OCI-M1 (cell line): ENCODE results near the gene CAMK2D.

Experiments
- DNase-seq: peaks from one replicate; lab custom pipeline; 2025; lab: John Stamatoyannopoulos, UW

CAMK2D gene

DNA sequence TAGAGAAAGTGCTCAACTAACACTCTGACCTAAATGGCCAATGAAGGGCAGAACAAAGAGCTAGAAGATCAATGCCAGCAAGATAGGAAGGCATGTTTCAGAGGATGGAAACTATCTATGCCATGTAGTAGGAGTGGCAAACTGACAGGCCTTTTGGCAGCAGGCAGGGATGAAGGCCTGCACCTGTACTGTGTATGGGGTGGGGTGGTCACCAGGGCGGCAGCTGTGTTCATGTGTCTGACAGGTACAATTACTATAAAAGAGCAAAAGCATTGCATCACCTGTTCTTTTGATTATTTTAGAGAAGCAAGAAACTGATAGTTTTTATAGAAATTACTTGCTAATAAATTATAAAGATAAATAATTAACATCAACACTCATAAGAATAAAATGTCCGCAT lies 239.1 kb downstream of the CAMK2D start:
- no peak for DNase-seq

- no peak for DNase-seq
Observed at GRCh38 chr4:113513382-113513781, 248.2 kb downstream of the CAMK2D start.

DNA sequence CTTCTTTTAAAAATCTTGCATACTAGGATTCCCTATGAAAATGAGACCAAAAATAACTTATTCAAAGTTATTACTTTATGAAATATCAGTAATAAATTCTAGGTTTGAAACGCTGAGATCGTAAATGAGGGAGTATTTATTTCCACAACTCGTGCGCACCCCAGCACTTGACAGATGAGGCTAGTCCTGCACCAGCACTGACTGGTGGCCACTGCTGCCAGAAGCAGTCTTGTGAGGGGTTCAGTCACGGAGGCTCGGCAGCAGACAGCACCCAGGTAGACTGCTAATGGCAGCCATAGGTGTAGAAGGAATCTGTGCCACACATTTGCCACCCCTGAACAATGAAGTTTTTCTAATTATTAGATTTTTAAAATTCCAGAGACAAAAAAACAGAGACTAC lies 248.7 kb downstream of the CAMK2D start:
- DNase-seq, result no peak

DNA sequence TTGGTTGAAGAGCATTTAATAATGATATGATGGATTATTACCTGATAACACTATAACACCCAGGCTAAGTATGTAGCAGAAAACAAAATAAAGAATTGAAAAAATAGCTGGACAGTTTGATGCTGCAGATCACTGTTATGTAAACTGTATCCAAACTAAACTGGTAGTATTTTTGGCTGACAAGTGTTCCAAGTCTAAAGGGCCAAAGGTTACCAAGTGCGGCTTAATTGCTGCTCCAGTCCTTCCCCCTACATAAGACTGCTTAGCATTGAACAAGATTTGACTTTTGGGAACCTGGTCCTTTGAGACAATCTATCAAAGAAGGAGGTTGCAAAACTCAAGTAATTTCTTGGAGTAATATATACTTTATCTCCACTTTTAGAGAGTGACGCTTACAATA lies 249.6 kb downstream of the CAMK2D start:
- DNase-seq, result no peak

GRCh38 chr4:113509851-113510250 lies 251.7 kb downstream of the CAMK2D start:
- DNase-seq, result no peak

DNA sequence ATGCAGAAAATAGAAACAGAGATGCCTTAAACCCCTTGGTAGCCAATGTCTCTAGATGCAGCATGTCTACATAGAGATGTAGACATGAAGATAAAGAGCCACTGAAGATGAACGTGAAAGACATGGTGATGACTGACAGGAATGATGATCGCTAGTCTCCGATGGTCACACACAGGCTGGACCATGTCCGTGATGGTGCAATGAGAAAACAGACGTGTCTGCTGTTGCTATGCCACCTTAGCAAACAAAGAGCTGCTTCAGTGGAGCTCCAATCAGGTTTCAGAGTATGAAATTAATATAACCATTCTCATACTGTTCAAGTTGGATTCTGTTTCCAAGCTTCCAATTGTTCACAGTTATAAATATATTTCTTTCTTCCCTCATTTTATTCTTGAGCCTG lies 256.5 kb downstream of the CAMK2D start:
- DNase-seq, result no peak

DNA sequence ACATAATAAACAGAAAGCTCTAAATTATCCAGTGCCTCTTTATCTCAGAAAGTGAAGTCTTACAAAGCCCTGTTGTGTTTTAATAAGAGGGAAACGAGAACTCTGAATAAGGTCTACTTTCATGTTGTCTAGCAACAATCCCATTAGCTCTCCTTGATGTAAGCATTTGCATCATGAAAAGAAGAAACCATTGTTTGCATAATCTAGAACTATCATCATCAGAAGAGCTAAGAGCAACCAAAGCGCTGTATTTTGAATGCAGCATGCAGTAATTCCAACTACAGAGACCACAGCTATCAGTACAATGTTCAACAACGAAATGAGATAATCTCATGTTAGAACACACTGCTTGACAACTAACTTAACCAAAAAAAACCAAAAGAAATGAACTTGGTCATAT lies 257.1 kb downstream of the CAMK2D start:
- DNase-seq, result no peak

- no peak for DNase-seq
Observed at GRCh38 chr4:113503691-113504090, 257.8 kb downstream of the CAMK2D start.

DNA sequence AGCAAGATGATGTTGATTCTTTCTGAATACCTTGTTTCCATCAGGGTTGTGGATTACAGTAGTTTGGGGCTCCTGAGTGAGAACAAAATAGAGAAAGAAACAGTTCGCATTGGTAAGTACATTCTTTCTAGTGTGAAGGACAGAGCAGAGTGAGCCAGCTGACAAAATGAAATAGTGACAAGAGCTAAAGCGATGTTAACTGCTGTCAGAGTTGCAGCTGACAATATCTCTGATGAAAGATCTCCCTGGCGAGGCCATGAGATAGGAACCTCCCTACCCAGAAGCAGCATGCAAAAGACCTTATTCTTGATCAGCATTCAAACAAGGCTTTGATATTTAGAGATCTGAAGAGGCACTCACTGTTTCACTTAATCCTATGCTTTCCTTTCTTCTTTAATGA lies 258.6 kb downstream of the CAMK2D start:
- no peak for DNase-seq

DNA sequence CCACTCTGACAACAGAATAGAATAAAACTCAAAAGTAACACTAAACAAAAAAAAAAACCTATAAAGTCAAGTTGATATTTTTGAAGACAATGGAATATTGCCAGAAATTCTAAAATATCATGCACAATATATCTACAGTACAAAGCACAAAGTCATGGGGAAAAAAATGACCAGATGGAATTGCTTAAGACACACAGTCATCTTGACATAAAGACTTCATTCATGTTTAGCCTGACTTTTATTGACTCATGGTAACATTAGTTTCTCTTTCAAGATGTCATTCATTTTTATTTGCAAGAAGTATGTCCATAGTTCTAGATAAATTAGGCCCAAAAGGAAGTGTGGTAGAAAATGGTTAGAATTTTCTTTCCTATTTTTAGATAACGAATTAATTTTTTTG lies 259.1 kb downstream of the CAMK2D start:
- no peak for DNase-seq

DNA sequence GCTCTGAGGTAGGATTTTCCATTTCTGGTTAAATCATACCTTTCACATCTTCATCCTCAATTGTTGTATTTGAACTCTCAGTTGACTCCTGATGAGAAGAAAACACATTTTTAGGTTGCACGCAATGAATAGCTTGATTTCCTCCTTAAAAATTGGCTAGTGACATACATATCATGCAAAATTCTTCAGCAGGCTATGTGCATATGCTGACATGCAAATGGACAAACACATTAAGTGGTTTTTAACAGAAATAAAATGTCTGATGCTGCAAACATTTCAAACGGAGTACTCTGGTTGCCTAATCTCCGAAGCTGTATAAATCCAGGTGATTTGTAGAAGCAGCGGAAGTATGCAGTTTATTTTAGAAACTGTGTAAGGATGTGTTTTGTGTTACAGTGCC lies 261.1 kb downstream of the CAMK2D start:
- DNase-seq, result no peak

- DNase-seq, result no peak
Observed at GRCh38 chr4:113499696-113500095, 261.8 kb downstream of the CAMK2D start.

DNA sequence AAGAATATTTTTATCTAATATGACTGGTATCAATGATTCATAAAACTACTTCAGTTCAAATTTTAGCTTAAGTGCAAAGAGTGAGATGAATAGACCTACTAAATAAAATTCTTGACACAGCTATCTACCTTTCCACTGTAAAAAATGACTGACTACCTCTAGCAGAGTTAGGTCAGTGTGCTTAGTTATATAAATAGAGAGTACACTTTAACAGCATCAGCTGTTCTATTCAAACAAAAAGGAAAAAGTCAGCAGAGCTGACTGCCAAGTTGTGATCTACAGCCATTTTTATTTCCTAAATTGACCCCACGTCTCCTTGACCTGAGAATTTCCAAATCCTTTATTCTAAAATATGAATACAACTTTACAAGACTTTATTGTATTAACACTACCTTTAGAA lies 262.4 kb downstream of the CAMK2D start:
- no peak for DNase-seq

GRCh38 chr4:113497154-113497884 lies 264.2 kb downstream of the CAMK2D start:
- no peak for DNase-seq

DNA sequence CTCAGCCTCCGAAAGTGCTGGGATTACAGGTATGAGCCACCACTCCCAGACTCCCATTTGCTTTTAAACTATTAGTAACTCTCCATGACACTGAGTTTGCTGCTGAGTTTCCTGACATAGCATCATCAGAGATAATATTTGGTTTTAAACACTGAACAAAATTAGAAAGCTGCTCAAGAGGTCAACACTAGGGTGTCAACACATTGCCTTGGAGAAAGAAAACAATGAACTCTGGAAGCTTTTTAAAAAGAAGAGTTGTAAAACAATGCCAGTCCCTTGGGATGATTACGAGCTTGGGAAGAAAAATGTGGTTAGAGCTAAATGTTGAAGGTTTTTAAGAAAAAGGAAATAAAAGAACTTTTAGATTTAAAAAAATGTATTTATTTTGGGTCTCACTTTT lies 264.8 kb downstream of the CAMK2D start:
- no peak for DNase-seq

DNA sequence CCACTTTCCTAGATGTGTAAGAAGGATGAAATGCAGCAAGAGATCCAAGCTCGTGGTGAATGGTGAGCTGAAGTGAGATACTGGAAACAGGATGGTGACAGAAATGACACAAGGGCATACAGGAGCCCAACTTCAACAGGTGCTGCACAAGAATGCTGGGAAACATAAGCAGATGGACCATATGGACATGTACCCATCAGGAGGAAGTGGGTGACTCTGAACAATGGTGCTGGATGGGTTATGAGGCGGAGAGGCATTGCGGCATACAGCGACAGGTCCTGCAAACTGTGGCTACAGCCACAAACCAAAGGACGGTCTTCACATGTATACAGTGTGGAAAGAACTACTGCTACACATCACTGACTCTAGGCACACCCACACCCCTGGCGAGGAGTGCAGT lies 265.7 kb downstream of the CAMK2D start:
- no peak for DNase-seq

DNA sequence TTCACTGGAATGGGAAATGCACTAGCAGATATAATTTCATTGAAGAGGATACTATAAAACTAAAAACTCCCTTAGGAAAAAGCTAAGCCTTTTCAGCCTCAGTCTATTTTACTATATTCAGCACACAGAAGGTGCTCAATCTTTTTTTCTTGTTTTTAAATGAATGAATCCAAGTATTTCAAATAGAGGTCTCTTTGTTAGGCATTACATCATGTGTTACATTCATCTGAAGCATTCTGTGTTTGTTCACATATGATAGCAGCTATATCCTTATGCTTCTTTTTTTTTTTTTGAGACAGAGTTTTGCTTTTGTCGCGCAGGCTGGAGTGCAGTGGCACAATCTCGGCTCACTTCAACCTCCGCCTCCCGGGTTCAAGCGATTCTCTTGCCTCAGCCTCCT lies 278.4 kb downstream of the CAMK2D start:
- DNase-seq, result no peak

DNA sequence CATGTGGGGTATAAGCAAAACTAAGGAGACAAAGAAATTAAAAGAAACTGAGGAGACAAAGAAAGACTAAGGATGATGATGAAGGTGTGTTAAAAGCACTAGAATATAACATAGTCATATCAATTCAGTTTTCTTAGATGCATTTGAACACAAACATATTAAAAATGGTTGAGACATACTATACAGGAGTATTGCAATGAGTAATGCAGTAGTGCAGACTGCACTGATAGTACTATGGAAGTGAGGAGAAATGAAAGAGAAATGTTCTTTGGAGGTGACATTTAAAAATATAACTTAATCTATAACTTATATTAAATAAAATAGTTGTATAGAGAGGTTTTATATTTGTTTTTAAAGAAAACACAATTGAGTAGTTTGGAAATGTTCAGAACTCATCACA lies 279.2 kb downstream of the CAMK2D start:
- no peak for DNase-seq

- DNase-seq, result no peak
Observed at GRCh38 chr4:113481820-113482219, 279.7 kb downstream of the CAMK2D start.

DNA sequence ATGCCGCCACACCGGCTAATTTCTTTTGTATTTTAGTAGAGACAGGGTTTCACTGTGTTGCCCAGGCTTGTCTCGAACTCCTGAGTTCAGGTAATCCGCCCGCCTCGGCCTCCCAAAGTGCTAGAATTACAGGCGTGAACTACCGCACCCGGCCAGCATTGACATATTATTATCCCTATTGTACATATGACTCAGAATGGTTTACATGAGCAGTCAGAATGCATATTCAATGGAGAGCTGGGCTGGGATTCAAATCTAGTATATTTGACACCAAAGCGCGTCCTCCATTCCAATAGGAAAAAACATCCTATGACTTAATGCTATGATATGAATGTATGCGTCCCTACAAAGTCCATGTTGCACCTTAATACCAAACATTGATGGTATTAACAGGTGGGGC lies 281.4 kb downstream of the CAMK2D start:
- no peak for DNase-seq

GRCh38 chr4:113478032-113478431 lies 283.5 kb downstream of the CAMK2D start:
- DNase-seq, result peak; percentile 12

- no peak for DNase-seq
Observed at GRCh38 chr4:113476800-113477199, 284.7 kb downstream of the CAMK2D start.

DNA sequence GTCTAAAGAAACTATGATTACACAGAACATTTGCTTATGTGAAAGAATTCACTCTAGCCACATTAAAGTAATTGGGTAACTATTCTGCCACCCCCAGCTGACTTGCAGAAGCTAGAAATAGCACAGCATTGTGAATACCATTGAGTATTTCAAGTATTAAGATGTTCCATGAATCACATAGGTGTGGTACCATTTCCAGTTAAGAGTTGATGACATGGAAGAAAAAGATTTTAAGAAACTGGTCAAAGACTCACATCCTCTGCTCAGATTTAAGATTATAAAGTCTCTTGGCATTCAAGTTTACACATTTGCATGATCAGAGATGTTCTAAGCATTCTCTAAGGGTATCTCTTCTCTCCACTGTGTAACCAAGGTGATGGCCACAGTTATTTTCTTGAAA lies 287.5 kb downstream of the CAMK2D start:
- DNase-seq, result no peak

DNA sequence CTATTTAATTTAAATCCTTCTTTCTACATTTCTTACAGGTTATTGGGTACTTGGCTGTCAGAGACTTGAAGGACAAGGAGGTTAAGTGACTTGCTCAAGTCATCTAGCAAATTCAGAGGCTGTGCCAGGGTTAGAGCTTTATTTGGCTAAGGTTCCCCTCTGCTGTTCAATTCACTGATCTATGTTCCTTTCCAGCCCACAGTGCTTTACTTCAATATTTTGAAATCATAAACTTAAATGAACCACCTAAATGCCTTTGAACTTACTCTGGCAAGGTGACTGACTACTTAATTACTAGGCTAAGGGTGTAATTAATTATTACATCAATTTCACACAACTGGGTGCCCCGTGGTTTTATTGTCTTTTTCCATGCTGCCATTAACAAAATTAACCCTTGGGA lies 288.7 kb downstream of the CAMK2D start:
- no peak for DNase-seq
